Mammary epithelial cell (primary cell): ENCODE results near the gene CHIT1.

Experiments used
- EZH2 ChIP-seq: IDR thresholded peaks from 2 replicates; pipeline ENCODE4 v1.6.1; 2012; ENCODE audit warnings: low read length, inconsistent platforms, borderline replicate concordance
- TF ChIP-seq, protein P1 (sequence below), 2 donors: IDR thresholded peaks in 1 of 2; conservative IDR thresholded peaks in 1 of 2; 2 replicates each; pipeline ENCODE4 v1.5.1; 2011 to 2012; ENCODE audit warnings: inconsistent platforms in 2 of 2, low read length in 2 of 2, mild to moderate bottlenecking in 2 of 2, control low read depth in 1 of 2, low read depth in 1 of 2; ENCODE audit not compliant: insufficient read depth in 1 of 2; ENCODE audit errors: extremely low read depth in 1 of 2

DNA sequence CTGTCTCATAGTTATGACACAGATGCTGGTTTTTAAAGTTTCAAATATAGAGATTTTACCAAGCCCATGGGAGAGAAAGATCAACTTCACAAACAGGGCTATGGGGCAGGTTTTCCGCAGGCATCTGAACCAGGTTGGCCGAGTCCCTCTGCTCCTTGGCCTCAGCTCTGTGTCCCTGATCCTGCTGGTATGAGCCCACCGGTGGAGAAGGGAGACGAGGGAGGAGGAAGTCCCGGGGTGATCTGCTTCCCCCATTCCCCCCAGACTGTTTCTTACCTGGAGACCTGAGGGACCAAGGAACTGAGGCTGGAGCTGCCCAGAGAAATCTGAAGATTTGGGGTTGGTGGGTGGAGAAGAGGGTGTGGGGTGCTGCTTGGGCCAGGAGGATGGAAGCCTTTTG is 46.9 kb upstream of the CHIT1 start:
- TF ChIP-seq, protein P1, sequence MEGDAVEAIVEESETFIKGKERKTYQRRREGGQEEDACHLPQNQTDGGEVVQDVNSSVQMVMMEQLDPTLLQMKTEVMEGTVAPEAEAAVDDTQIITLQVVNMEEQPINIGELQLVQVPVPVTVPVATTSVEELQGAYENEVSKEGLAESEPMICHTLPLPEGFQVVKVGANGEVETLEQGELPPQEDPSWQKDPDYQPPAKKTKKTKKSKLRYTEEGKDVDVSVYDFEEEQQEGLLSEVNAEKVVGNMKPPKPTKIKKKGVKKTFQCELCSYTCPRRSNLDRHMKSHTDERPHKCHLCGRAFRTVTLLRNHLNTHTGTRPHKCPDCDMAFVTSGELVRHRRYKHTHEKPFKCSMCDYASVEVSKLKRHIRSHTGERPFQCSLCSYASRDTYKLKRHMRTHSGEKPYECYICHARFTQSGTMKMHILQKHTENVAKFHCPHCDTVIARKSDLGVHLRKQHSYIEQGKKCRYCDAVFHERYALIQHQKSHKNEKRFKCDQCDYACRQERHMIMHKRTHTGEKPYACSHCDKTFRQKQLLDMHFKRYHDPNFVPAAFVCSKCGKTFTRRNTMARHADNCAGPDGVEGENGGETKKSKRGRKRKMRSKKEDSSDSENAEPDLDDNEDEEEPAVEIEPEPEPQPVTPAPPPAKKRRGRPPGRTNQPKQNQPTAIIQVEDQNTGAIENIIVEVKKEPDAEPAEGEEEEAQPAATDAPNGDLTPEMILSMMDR (conservative IDR thresholded peaks at IDR 0.05 in 1 of 2, IDR thresholded peaks at IDR 0.05 in 1 of 2; ENCODE audit: extremely low read depth in 1 of 2, insufficient read depth in 1 of 2, low read depth in 1 of 2, low read length in 2 of 2), result no peak
- TF ChIP-seq EZH2, result no peak
